ENCODE measurements around the gene RPS6KA5.
"Not testable (repeated sequence)": the region's sequence is repeated elsewhere in the genome, so short reads cannot be mapped to it uniquely, and the experiment has no call there.

Gene RPS6KA5

GRCh38 chr14:90830931-90831701 lies 229.3 kb downstream of the RPS6KA5 start:
- no peak for DNase-seq (ENCODE audit: low spot score)

- DNase-seq (ENCODE audit: low spot score) = no peak
These were observed 230.8 kb downstream of the RPS6KA5 start for GRCh38 chr14:90829677-90830076.

GRCh38 chr14:90828642-90829487 lies 231.6 kb downstream of the RPS6KA5 start:
- no peak for DNase-seq (ENCODE audit: low spot score)

- DNase-seq (ENCODE audit: low spot score) = peak; percentile 88
These were observed 232.4 kb downstream of the RPS6KA5 start for GRCh38 chr14:90827919-90828610.

- not testable (repeated sequence) for DNase-seq (ENCODE audit: low spot score)
These were observed 236.9 kb downstream of the RPS6KA5 start for GRCh38 chr14:90823542-90823941.

GRCh38 chr14:90820958-90821357 lies 239.5 kb downstream of the RPS6KA5 start:
- DNase-seq (ENCODE audit: low spot score) = no peak

- no peak for DNase-seq (ENCODE audit: low spot score)
These were observed 240.6 kb downstream of the RPS6KA5 start for GRCh38 chr14:90819734-90820393.

GRCh38 chr14:90818715-90819114 lies 241.7 kb downstream of the RPS6KA5 start:
- DNase-seq (ENCODE audit: low spot score) = no peak

- no peak for DNase-seq (ENCODE audit: low spot score)
These were observed 243.6 kb downstream of the RPS6KA5 start for GRCh38 chr14:90816681-90817436.

- DNase-seq (ENCODE audit: low spot score) = peak; percentile 88
These were observed 244.4 kb downstream of the RPS6KA5 start, which contains the start of gene TTC7B for GRCh38 chr14:90815822-90816662. Gene TTC7B, minus strand, starts transcription at chr14:90816430. Its CDS starts 135 bp downstream, at chr14:90816295.

GRCh38 chr14:90815572-90815821 lies 244.9 kb downstream of the RPS6KA5 start:
- no peak for DNase-seq (ENCODE audit: low spot score)

GRCh38 chr14:90814806-90815571 lies 245.5 kb downstream of the RPS6KA5 start:
- DNase-seq (ENCODE audit: low spot score) = no peak

- DNase-seq (ENCODE audit: low spot score) = no peak
These were observed 247.0 kb downstream of the RPS6KA5 start for GRCh38 chr14:90813442-90813841.

GRCh38 chr14:90812109-90812508 lies 248.3 kb downstream of the RPS6KA5 start:
- no peak for DNase-seq (ENCODE audit: low spot score)

GRCh38 chr14:90811641-90812040 lies 248.8 kb downstream of the RPS6KA5 start:
- no peak for DNase-seq (ENCODE audit: low spot score)

GRCh38 chr14:90810806-90811205 lies 249.6 kb downstream of the RPS6KA5 start:
- DNase-seq (ENCODE audit: low spot score) = no peak

- no peak for DNase-seq (ENCODE audit: low spot score)
These were observed 250.7 kb downstream of the RPS6KA5 start for GRCh38 chr14:90809530-90810312.

- no peak for DNase-seq (ENCODE audit: low spot score)
These were observed 251.5 kb downstream of the RPS6KA5 start for GRCh38 chr14:90808759-90809529.
